GM19351 (cell line): ENCODE measurements around the gene TOMT.
A peak's percentile ranks its signal among the peaks of the same experiment; 100 is the strongest.

Experiments
- ATAC-seq: cut with Tn5 transposase; IDR thresholded peaks from one replicate; pipeline ENCODE4 v1.9.1; 2021; ENCODE audit warnings: mild to moderate bottlenecking, moderate library complexity; ENCODE audit not compliant: unreplicated experiment

TOMT gene

GRCh38 chr11:72085621-72086351 is 19.9 kb upstream of the TOMT start:
- no peak for ATAC-seq

GRCh38 chr11:72088076-72088808 is 17.5 kb upstream of the TOMT start:
- ATAC-seq = no peak

- no peak for ATAC-seq
Observed at GRCh38 chr11:72091292-72091691, 14.4 kb upstream of the TOMT start.

- ATAC-seq = no peak
Observed at GRCh38 chr11:72098741-72099140, 7.0 kb upstream of the TOMT start.

- ATAC-seq = no peak
Observed at GRCh38 chr11:72100009-72100408, 5.7 kb upstream of the TOMT start.

- ATAC-seq = no peak
Observed at GRCh38 chr11:72100462-72100861, 5.3 kb upstream of the TOMT start.

- ATAC-seq = no peak
Observed at GRCh38 chr11:72102162-72102561, 3.6 kb upstream of the TOMT start.

- ATAC-seq = peak; percentile 10
Observed at GRCh38 chr11:72102631-72102945, 3.1 kb upstream of the TOMT start.

GRCh38 chr11:72102946-72103753 is 2.6 kb upstream of the TOMT start, which contains the start of gene LAMTOR1:
LAMTOR1 (minus strand) TSS chr11:72103297; CDS start chr11:72103224, 73 bp downstream.
- ATAC-seq = peak; percentile 93

GRCh38 chr11:72103754-72104167 is 2.0 kb upstream of the TOMT start:
- no peak for ATAC-seq

- peak; percentile 8 for ATAC-seq
Observed at GRCh38 chr11:72111300-72112142, 5.8 kb downstream of the TOMT start.

GRCh38 chr11:72112143-72112977 is 6.6 kb downstream of the TOMT start, which contains the start of gene ANAPC15:
ANAPC15 (minus strand) TSS chr11:72112695; CDS start chr11:72111276, 1,419 bp downstream.
- peak; percentile 89 for ATAC-seq

GRCh38 chr11:72112978-72113808 is 7.5 kb downstream of the TOMT start:
- no peak for ATAC-seq

- ATAC-seq = no peak
Observed at GRCh38 chr11:72114570-72114969, 8.8 kb downstream of the TOMT start.

GRCh38 chr11:72116019-72116755 is 10.5 kb downstream of the TOMT start:
- ATAC-seq = no peak

GRCh38 chr11:72119198-72119597 is 13.5 kb downstream of the TOMT start:
- no peak for ATAC-seq

- no peak for ATAC-seq
Observed at GRCh38 chr11:72120930-72121329, 15.2 kb downstream of the TOMT start.

GRCh38 chr11:72122607-72123006 is 16.9 kb downstream of the TOMT start:
- ATAC-seq = no peak
